Measurements from ENCODE around the gene PGF.
"Not testable (repeated sequence)": the region's sequence is repeated elsewhere in the genome, so short reads cannot be mapped to it uniquely, and the experiment has no call there.

The PGF gene

DNA sequence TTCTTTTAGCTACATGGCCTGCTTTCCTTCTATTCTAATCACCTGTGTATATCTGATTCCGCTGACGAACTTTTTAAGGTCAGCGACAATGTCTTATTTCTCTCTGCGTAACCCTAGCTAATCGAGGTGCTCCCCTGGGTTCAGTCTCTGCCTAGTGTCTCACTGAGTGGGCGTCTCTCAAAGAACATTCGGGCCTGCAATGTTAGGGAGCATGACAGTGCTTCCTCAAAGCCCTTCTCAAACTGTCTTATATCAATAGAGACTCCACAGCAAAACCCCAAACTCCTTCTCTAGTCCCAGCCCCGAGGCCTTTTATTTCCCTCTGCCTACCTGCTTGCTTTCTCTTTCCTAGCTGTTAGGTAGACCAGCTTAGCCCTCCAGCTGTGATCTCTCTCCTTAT is 18.7 kb downstream of the PGF start:
- Mint-ChIP-seq H3K27me3 (peaks cover 4% of the 10 kb centered on the region), H3K4me3 (no peak overlapping the region), H3K36me3 (ENCODE audit: low read depth) (no peaks in the 10 kb centered on the region), H3K27ac (peak overlapping the region; percentile 3), H3K9me3 (peaks cover 9% of the 10 kb centered on the region), H3K4me1 (ENCODE audit: low read depth) (peaks cover 81% of the 10 kb centered on the region)
- intact Hi-C loops (cut with micrococcal nuclease): no loop called here

DNA sequence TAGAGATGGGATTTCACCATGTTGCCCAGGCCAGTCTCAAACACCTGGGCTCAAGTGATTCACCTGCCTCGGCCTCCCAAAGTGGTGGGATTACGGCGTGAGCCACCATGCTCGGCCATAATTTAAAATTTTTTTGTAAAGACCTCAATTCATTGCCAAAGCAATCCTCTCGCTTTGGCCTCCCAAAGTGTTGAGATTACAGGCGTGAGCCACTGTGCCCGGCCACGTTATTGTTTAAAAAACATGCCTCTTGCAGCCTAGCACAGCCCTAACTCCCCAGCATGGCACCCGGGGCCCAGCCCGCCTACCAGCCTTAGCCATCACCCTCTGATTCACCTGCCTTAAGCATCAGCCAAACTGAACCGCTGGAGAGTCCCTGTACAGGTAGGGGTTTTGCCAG is 19.2 kb downstream of the PGF start:
- Mint-ChIP-seq H3K4me1 (ENCODE audit: low read depth) (peaks cover 75% of the 10 kb centered on the region), H3K36me3 (ENCODE audit: low read depth) (no peaks in the 10 kb centered on the region), H3K4me3 (no peak overlapping the region), H3K27me3 (peaks cover 4% of the 10 kb centered on the region), H3K9me3 (peaks cover 9% of the 10 kb centered on the region), H3K27ac (no peak overlapping the region)
- intact Hi-C loops (cut with micrococcal nuclease): no loop called here

DNA sequence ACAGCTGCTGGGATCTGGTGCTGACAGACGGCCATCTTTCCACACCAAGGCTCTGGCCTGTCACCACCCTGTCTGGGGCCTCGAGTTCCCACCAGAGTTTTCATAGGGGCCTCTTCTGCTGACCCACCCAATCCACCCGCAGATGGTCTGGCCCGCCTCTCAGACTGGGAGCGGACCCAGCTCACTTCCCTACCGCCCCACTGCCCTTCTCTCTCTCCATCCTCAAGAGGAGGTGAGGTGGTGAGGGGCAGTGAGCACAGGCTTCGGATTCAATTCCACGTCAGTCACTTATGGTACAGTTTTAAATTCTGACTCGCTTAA is 20.1 kb downstream of the PGF start:
- Mint-ChIP-seq H3K27me3 (peaks cover 4% of the 10 kb centered on the region), H3K9me3 (peaks cover 9% of the 10 kb centered on the region), H3K27ac (no peak overlapping the region), H3K4me1 (ENCODE audit: low read depth) (peaks cover 69% of the 10 kb centered on the region), H3K4me3 (no peak overlapping the region), H3K36me3 (ENCODE audit: low read depth) (no peaks in the 10 kb centered on the region)
- intact Hi-C loops (cut with micrococcal nuclease): no loop called here

DNA sequence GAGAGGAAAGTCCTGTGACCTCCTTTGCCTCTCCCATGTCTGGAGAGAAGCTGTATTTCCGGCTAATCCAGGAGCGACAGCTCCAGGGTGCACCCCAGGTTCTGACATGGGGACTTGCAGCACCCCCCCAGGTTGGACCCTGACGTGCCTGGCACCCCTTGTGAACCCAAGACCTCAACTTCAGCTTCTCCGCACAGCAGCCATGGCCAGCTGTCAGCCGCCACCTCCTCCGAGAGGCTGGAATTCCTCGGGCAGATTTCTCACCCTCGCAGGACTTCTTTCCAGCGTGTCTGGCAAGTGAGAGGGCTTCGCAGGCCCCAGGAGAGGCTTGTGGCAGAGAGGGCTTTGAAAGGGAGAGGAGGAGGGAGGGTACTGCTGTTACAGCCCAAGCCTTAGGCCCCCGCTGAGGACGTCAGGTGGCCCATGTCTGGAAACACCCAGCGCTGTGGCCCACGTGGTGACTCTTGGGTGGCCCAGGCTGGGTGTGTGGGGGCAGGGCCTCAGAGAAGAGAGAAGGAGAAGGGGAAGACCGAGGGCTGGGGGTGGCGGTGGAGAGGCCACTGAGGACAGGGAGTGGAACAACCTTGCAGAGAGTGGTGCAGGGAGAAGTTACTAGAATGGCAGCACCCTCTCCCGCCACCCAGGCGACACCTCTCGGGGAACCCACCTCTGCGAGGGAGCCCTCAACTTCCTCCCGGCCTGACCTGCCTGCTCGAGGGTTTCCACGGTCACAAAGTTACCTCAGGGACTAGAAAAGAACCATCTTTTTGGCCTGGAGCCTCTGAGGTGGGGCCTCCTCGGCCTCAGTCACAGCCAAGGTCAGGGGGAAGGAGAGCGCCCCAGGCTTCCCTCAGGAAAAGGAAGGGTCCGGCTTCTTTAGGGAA is 20.7 kb downstream of the PGF start:
- Mint-ChIP-seq H3K4me3 (no peak overlapping the region), H3K4me1 (ENCODE audit: low read depth) (peaks cover 63% of the 10 kb centered on the region), H3K9me3 (peaks cover 9% of the 10 kb centered on the region), H3K27ac (peak overlapping the region; percentile 47), H3K27me3 (peaks cover 4% of the 10 kb centered on the region), H3K36me3 (ENCODE audit: low read depth) (no peaks in the 10 kb centered on the region)
- intact Hi-C loops (cut with micrococcal nuclease): no loop called here

DNA sequence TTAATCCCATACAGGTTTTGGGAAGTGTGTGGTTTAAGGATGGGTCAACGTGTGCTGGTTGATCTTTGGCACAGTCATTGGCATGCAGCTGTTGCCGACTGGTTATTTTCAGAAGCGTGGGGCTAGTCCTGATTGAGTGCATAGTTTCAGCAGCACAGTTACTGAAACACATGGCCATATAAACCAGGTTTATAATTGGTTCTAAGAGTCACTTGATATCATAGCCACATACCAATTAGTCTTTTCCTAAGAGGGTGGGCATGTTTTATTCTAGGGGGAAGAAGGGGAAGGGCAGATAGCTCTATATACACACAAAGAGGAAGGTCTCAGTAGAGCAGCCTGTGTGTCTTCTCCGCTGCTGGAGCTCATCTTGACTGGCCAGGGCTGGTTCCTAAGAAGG is 21.4 kb downstream of the PGF start:
- H3K4me3 Mint-ChIP-seq: no peak overlapping the region
- H3K27ac Mint-ChIP-seq: peak overlapping the region; percentile 47
- peaks cover 4% of the 10 kb centered on the region for H3K27me3 Mint-ChIP-seq
- no peaks in the 10 kb centered on the region for H3K36me3 Mint-ChIP-seq (ENCODE audit: low read depth)
- H3K4me1 Mint-ChIP-seq (ENCODE audit: low read depth): peaks cover 56% of the 10 kb centered on the region
- H3K9me3 Mint-ChIP-seq: peaks cover 9% of the 10 kb centered on the region
- intact Hi-C loops (cut with micrococcal nuclease): no loop called here

DNA sequence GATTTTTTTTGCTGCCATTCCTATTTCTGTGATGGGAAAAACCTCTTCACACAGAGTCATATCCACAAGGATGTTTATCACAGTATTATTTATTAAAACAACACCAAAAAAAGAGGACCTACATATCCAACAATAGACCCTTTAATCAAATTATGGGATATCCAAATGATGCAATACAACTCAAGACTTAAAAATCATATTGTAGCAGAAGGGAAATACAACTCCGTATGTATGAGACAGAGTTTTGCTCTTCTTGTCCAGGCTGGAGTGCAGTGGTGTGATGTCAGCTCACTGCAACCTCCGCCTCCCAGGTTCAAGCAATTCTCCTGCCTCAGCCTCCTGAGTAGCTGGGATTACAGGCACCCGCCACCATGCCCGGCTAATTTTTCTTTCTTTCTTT is 22.5 kb downstream of the PGF start:
- H3K36me3 Mint-ChIP-seq (ENCODE audit: low read depth); H3K4me3 Mint-ChIP-seq; H3K27me3 Mint-ChIP-seq; intact Hi-C loops (cut with micrococcal nuclease); H3K9me3 Mint-ChIP-seq: not testable (repeated sequence)
- H3K27ac Mint-ChIP-seq: peak overlapping the region; percentile 58
- peaks cover 45% of the 10 kb centered on the region for H3K4me1 Mint-ChIP-seq (ENCODE audit: low read depth)

DNA sequence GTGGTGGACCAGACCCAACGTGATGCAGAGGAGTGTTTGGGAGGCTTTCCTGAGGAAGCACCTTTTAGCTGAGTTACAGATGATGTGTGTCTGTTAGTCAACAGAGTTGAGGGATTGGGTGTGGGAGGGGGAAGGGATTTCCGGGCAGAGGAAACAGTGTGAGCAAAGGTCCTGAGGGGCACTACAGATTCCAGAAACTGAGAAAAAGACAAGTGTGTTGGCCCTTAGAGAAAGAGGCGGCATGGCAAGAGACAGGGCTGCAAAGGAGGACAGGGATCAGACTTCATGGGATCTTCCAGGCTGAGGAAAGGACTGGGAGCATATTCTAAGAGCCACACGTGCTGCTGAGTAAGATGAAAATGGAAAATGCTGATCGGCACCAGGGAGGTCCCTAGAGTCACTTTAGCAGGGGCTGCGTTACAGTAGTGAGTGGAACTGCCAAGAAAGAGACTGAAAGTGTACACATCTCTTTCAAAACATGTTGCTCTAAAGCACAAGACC is 22.9 kb downstream of the PGF start:
- H3K4me1 Mint-ChIP-seq (ENCODE audit: low read depth): peaks cover 40% of the 10 kb centered on the region
- peaks cover 4% of the 10 kb centered on the region for H3K27me3 Mint-ChIP-seq
- intact Hi-C loops (cut with micrococcal nuclease): no loop called here
- H3K27ac Mint-ChIP-seq: peak overlapping the region; percentile 58
- H3K4me3 Mint-ChIP-seq: no peak overlapping the region
- H3K36me3 Mint-ChIP-seq (ENCODE audit: low read depth): no peaks in the 10 kb centered on the region
- no peaks in the 10 kb centered on the region for H3K9me3 Mint-ChIP-seq

DNA sequence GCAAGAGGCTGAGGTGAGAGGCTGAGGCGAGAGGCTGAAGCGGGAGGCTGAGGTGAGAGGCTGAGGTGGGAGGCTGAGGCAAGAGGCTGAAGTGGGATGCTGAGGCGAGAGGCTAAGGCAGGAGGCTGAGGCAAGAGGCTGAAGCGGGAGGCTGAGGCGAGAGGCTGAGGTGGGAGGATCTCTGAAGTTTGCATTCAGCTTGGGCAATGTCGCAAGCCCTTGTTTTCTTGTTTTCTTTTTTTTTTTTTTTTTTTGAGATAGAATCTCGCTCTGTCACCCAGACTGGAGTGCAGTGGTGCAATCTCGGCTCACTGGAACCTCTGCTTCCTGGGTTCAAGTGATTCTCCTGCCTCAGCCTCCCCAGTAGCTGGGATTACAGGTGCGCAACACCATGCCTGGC is 23.7 kb downstream of the PGF start:
- H3K27me3 Mint-ChIP-seq; H3K4me3 Mint-ChIP-seq; H3K27ac Mint-ChIP-seq; intact Hi-C loops (cut with micrococcal nuclease); H3K36me3 Mint-ChIP-seq (ENCODE audit: low read depth); H3K9me3 Mint-ChIP-seq: not testable (repeated sequence)
- peaks cover 34% of the 10 kb centered on the region for H3K4me1 Mint-ChIP-seq (ENCODE audit: low read depth)

DNA sequence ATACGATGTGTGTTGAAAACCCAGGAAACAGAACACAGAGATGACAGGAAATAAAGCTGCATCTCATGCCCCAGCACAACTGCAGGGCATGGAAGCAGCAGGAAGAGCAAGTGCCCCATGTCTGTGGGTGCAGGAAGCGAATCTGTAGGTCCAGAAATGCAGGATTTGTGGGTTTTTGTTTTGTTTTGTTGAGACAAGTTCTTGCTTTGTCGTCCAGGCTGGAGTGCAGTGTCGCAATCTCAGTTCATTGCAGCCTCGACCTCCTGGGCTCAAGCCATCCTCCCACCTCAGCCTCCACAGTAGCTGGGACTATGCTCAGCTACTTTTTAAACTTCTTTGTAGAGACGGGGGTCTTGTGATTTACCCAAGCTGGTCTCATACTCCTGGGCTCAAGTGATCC is 26.2 kb downstream of the PGF start:
- intact Hi-C loops (cut with micrococcal nuclease): no loop called here
- H3K27me3 Mint-ChIP-seq: peaks cover 8% of the 10 kb centered on the region
- no peaks in the 10 kb centered on the region for H3K36me3 Mint-ChIP-seq (ENCODE audit: low read depth)
- H3K4me3 Mint-ChIP-seq: no peak overlapping the region
- no peaks in the 10 kb centered on the region for H3K9me3 Mint-ChIP-seq
- H3K4me1 Mint-ChIP-seq (ENCODE audit: low read depth): peaks cover 16% of the 10 kb centered on the region
- H3K27ac Mint-ChIP-seq: no peak overlapping the region

DNA sequence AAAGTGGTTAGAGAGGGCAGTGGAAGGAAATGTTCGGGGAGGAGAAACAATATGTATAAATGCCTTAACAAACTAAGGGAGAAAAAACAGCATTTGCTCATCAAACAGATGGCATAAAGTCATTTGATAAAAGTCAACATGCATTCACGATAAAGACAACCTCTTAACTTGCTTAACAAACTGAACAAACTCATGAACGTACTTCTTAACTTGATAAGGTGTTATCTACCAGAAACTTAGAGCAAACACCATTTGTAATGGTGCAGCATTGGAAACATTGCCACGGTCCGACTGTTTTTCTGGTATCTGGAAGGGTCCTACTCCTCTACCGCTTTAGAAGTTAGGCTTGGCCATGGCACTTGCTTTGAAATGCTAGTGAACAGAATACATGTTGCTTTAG is 28.2 kb downstream of the PGF start:
- Mint-ChIP-seq H3K36me3 (ENCODE audit: low read depth) (no peaks in the 10 kb centered on the region), H3K4me1 (ENCODE audit: low read depth) (peaks cover 1% of the 10 kb centered on the region), H3K27ac (no peak overlapping the region), H3K4me3 (no peak overlapping the region), H3K9me3 (no peaks in the 10 kb centered on the region), H3K27me3 (peaks cover 20% of the 10 kb centered on the region)
- intact Hi-C loops (cut with micrococcal nuclease): no loop called here

DNA sequence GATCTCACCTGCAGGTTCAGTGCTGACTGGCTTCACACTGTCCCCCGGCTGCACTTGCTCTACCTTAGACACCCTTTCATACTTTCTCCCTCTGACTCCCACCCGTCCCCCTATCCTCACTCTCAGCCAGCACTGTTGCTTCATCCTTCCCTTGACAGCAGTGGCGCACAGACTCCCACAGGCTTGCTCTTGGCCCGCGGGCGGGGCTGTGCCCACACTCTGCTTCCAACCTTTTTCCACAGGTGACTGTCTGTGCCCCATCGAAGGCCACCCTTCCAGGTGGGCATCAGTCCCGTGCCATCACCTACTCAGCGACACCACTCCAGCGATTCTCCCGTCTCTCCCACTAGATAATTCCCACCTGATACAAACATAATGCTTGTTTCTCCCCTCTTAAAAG is 31.3 kb downstream of the PGF start:
- intact Hi-C loops (cut with micrococcal nuclease): no loop called here
- Mint-ChIP-seq H3K4me3 (no peak overlapping the region), H3K27me3 (peaks cover 22% of the 10 kb centered on the region), H3K36me3 (ENCODE audit: low read depth) (no peaks in the 10 kb centered on the region), H3K9me3 (no peaks in the 10 kb centered on the region), H3K27ac (no peak overlapping the region), H3K4me1 (ENCODE audit: low read depth) (peaks cover 12% of the 10 kb centered on the region)

DNA sequence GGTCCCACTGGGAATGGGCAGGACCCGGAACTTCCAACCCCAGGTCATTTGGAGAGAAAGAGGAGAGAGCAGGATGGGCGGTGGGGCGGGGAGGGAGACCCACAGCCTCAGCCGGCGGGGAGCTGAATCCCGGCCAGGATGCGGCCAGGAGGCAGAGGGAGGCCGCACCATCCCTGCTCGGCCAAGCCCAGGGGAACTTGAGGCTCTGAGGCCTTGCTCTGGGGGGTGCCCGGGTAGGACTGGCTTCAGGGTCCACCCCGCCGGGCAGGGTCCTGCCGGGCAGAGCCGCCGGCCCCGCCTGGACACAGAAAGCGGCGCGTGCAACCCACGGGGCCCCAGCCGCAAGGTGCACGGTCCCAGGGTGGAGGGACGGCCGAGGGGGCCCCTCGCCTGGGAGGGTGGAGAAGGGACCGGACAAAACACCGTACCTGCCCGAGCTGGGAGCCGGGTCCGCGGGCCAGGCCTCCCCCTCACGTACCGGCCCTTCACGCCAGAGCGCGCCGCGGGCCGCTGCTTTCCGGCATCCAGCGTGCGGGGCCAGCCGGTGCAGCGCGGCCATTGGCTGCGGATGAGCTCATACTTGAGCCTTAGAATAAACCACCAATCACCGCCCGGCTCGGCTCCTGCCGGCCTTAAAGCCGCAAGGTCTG is 32.5 kb downstream of the PGF start, which contains the start of gene RPS6KL1:
Gene RPS6KL1, minus strand, starts transcription at position 509 of the 650 bp plus-strand sequence. CDS start 1,719 bp downstream, outside the sequence.
- no peaks in the 10 kb centered on the region for H3K9me3 Mint-ChIP-seq
- no peaks in the 10 kb centered on the region for H3K36me3 Mint-ChIP-seq (ENCODE audit: low read depth)
- peaks cover 22% of the 10 kb centered on the region for H3K27me3 Mint-ChIP-seq
- intact Hi-C loops (cut with micrococcal nuclease): no loop called here
- peaks cover 12% of the 10 kb centered on the region for H3K4me1 Mint-ChIP-seq (ENCODE audit: low read depth)
- H3K4me3 Mint-ChIP-seq: peak within 1 kb of the TSS; percentile 55
- no peak within 1 kb of the TSS for H3K27ac Mint-ChIP-seq

DNA sequence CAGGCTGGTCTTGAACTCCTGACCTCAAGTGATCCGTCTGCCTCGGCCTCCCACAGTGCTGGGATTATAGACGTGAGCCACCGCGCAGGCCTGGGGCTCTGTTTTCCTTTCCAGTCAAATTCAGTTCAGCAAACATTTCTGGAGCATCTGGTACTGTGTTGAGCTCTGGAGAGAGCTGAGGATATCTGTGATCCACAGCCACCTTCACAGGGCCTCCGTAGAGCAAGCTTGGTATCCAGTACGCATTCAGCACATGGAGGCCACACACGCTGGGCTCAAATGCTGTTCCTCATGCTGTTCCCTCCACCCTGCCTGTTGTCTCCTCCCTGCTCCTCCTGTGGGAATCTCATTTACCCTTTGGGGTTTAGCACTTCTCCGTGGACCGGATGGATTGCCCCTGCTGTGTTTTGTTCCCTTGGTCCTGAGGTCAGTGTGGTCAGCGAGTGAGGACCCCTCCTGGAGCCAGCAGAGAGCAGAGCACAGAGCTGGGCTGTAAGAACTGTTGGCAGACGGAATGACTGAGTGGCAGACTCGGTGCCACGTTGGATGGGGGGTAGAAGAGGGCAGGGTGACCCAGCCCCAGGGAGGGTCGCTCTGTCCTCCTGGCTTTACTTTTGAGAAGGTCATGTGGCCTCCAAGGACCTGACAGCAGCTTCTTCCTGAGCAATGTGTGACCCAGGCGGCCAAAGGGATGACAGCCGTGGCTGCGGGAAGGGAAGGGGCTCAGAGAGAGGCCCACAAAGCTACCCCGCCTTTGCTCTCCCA is 33.2 kb downstream of the PGF start:
- peaks cover 16% of the 10 kb centered on the region for H3K4me1 Mint-ChIP-seq (ENCODE audit: low read depth)
- no peaks in the 10 kb centered on the region for H3K9me3 Mint-ChIP-seq
- no peak overlapping the region for H3K27ac Mint-ChIP-seq
- peaks cover 22% of the 10 kb centered on the region for H3K27me3 Mint-ChIP-seq
- H3K36me3 Mint-ChIP-seq (ENCODE audit: low read depth): no peaks in the 10 kb centered on the region
- H3K4me3 Mint-ChIP-seq: peak overlapping the region; percentile 55
- intact Hi-C loops (cut with micrococcal nuclease): no loop called here

DNA sequence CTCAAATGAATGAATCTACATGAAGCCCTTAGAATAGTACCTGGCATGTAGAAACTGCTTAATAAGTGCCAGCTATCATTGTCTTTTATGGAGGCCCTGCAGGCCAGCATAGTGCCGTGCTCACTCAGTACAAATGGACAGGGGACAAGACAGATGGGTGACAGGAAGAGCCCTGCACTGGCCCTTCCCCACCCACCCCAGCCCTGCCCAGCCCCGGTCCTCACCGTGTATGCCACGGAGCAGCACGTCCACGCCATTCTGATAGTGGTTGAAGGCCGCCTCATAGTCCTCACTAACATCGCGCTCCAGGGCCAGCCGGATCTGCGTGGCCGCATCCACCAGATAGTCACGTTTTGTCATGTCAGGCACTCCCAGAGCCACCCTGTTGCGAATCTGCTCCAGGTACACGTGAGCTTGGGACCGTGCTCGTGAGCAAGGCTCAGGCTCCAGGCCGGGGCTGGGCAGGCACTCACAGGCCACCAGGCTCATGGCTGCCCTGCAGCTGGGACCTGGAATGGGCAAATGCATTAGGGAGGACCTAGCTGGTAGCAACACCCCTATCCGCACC is 34.3 kb downstream of the PGF start:
- Mint-ChIP-seq H3K36me3 (ENCODE audit: low read depth) (no peaks in the 10 kb centered on the region), H3K4me1 (ENCODE audit: low read depth) (peaks cover 16% of the 10 kb centered on the region), H3K27me3 (peaks cover 22% of the 10 kb centered on the region), H3K4me3 (no peak overlapping the region), H3K9me3 (no peaks in the 10 kb centered on the region), H3K27ac (no peak overlapping the region)
- intact Hi-C loops (cut with micrococcal nuclease): no loop called here
